ENCODE results near the gene CD86. TPM values are rescaled to one million over a fixed set of nuclear protein-coding genes. Genes with fewer than 3 reads are reported as not detected.
"Not testable (repeated sequence)": the region's sequence is repeated elsewhere in the genome, so short reads cannot be mapped to it uniquely, and the experiment has no call there.

The CD86 gene
- total RNA-seq, 4 donors from 2014 or later = 5.7 to 10.9 (median 8.4) TPM

GRCh38 chr3:122151480-122151879, 96.3 kb downstream of the CD86 start:
- Histone ChIP-seq H3K4me3 (no peak overlapping the region), H3K27me3 (no peaks in the 10 kb centered on the region), H3K4me1 (no peaks in the 10 kb centered on the region), H3K27ac (no peak overlapping the region), H3K9me3 (peaks cover 0 to 33% (median 3%) of the 10 kb centered on the region in 4 donors), H3K36me3 (no peaks in the 10 kb centered on the region)
- TF ChIP-seq EP300 (IDR thresholded peaks at IDR 0.05) = no peak
- TF ChIP-seq CTCF (IDR thresholded peaks at IDR 0.05) = no peak
- TF ChIP-seq POLR2A (IDR thresholded peaks at IDR 0.05) = no peak
- DNase-seq (ENCODE audit: low spot score in 2 of 2) = no peak
- 72 to 78% methylated on average over 2 of the region's 2 CpGs for WGBS, 2 donors

- WGBS, 2 donors = no CpG with 5 or more reads among the region's 31 CpGs
- H3K9me3 ChIP-seq = peaks cover 0 to 15% (median 0%) of the 10 kb centered on the region in 4 donors
- not testable (repeated sequence) for H3K27me3 ChIP-seq; H3K4me1 ChIP-seq; H3K4me3 ChIP-seq; DNase-seq (ENCODE audit: low spot score in 2 of 2); H3K27ac ChIP-seq; H3K36me3 ChIP-seq
These were observed 109.8 kb downstream of the CD86 start for GRCh38 chr3:122164983-122165382.

- Histone ChIP-seq H3K9me3 (peaks cover 0 to 16% (median 0%) of the 10 kb centered on the region in 4 donors), H3K27ac (no peak overlapping the region), H3K4me1 (no peaks in the 10 kb centered on the region), H3K4me3 (no peak overlapping the region), H3K27me3 (no peaks in the 10 kb centered on the region), H3K36me3 (no peaks in the 10 kb centered on the region)
- no peak for DNase-seq (ENCODE audit: low spot score in 2 of 2)
- no peak for TF ChIP-seq POLR2A (IDR thresholded peaks at IDR 0.05)
- TF ChIP-seq EP300 (IDR thresholded peaks at IDR 0.05) = no peak
- no peak for TF ChIP-seq CTCF (IDR thresholded peaks at IDR 0.05)
These were observed 112.5 kb downstream of the CD86 start for GRCh38 chr3:122167630-122168029.

GRCh38 chr3:122168044-122168443, 112.9 kb downstream of the CD86 start:
- H3K4me1 ChIP-seq = no peaks in the 10 kb centered on the region
- H3K4me3 ChIP-seq = no peak overlapping the region
- H3K27ac ChIP-seq = no peak overlapping the region
- peaks cover 0 to 21% (median 0%) of the 10 kb centered on the region in 4 donors for H3K9me3 ChIP-seq
- no peak for DNase-seq (ENCODE audit: low spot score in 2 of 2)
- 57 to 82% methylated on average over 3 of the region's 3 CpGs for WGBS, 2 donors
- H3K27me3 ChIP-seq = no peaks in the 10 kb centered on the region
- no peak for TF ChIP-seq POLR2A (IDR thresholded peaks at IDR 0.05)
- no peaks in the 10 kb centered on the region for H3K36me3 ChIP-seq

- no peaks in the 10 kb centered on the region for H3K4me1 ChIP-seq
- no peak overlapping the region for H3K4me3 ChIP-seq
- DNase-seq (ENCODE audit: low spot score in 2 of 2) = no peak
- peaks cover 0 to 24% (median 0%) of the 10 kb centered on the region in 4 donors for H3K9me3 ChIP-seq
- TF ChIP-seq CTCF (IDR thresholded peaks at IDR 0.05) = no peak
- TF ChIP-seq EP300 (IDR thresholded peaks at IDR 0.05) = no peak
- TF ChIP-seq POLR2A (IDR thresholded peaks at IDR 0.05) = no peak
- WGBS, 2 donors = 75 to 78% methylated on average over 3 of the region's 3 CpGs
- no peak overlapping the region for H3K27ac ChIP-seq
- no peaks in the 10 kb centered on the region for H3K36me3 ChIP-seq
- no peaks in the 10 kb centered on the region for H3K27me3 ChIP-seq
These were observed 114.7 kb downstream of the CD86 start for GRCh38 chr3:122169911-122170310.

Small RNA genes within 50 kb of the gene (small RNA-seq; reads per million reads assigned to genes)
- not detected for gene RF00019

Other genes starting within 250 kb of the CD86 start
- gene IQCB1, start 220.3 kb upstream of the CD86 start, total RNA-seq = 10 to 100 TPM; 15.7 to 30.0 (median 21.8) TPM
- gene EAF2, start 220.2 kb upstream of the CD86 start, total RNA-seq = 1 to 10 TPM in 3 of 4 donors, under 1 TPM in 1; 0.98 to 9.4 (median 7.1) TPM
- 10 to 100 TPM in 1 of 4 donors, 1 to 10 TPM in 2, under 1 TPM in 1; 0.59 to 13.2 (median 4.1) TPM for gene SLC15A2, start 161.0 kb upstream of the CD86 start, total RNA-seq
- gene ILDR1, start 33.1 kb upstream of the CD86 start, total RNA-seq = not detected
- under 1 TPM in 1 of 4 donors, not detected in 3; 0.39 TPM for gene CASR, start 128.3 kb downstream of the CD86 start, total RNA-seq